HepG2 (cell line): ENCODE results near the gene NAPSA. TPM values are rescaled to one million over a fixed set of nuclear protein-coding genes. Genes with fewer than 3 reads are reported as not detected.
A peak's percentile ranks its signal among the peaks of the same experiment; 100 is the strongest.

Source experiments
- ATAD3A ChIP-seq: sonication (generic); formaldehyde crosslinking; IDR thresholded peaks from 2 replicates; pipeline ENCODE4 v1.4.0; 2020; ENCODE audit warnings: missing genetic modification reagents
- HOXA9 ChIP-seq: sonication (generic); formaldehyde crosslinking; IDR thresholded peaks from 2 replicates; pipeline ENCODE4 v1.8.1; 2022; ENCODE audit warnings: missing genetic modification reagents, mild to moderate bottlenecking, moderate library complexity, borderline replicate concordance
- IKZF4 ChIP-seq: sonication (generic); formaldehyde crosslinking; IDR thresholded peaks from 2 replicates; pipeline ENCODE4 v1.5.1; 2020; ENCODE audit warnings: borderline replicate concordance, mild to moderate bottlenecking, low read depth, missing genetic modification reagents; ENCODE audit errors: not compliant biosample characterization
- MBNL3 ChIP-seq: fragments of 250-450 bp; sonication (Bioruptor Pico); conservative IDR thresholded peaks from 2 replicates; pipeline ENCODE4 v1.8.0; 2022; ENCODE audit warnings: mild to moderate bottlenecking, inconsistent platforms
- NFAT5 ChIP-seq: sonication (generic); formaldehyde crosslinking; IDR thresholded peaks from 2 replicates; pipeline ENCODE4 v1.4.0; 2020; ENCODE audit warnings: missing genetic modification reagents
- NFATC3 ChIP-seq: sonication (generic); formaldehyde crosslinking; IDR thresholded peaks from 2 replicates; pipeline ENCODE4 v1.5.1; 2020; ENCODE audit warnings: mild to moderate bottlenecking, missing genetic modification reagents
- PAX8 ChIP-seq: sonication (generic); formaldehyde crosslinking; IDR thresholded peaks from 2 replicates; pipeline ENCODE4 v1.8.0; 2022; ENCODE audit warnings: mild to moderate bottlenecking, missing genetic modification reagents, borderline replicate concordance
- PHF8 ChIP-seq: sonication (generic); formaldehyde crosslinking; IDR thresholded peaks from 2 replicates; pipeline ENCODE4 v1.5.0; 2020; ENCODE audit warnings: missing genetic modification reagents
- RFX1 ChIP-seq: fragments of 450-650 bp; IDR thresholded peaks from 2 replicates; pipeline ENCODE4 v1.6.1; 2017
- RORA ChIP-seq: sonication (generic); formaldehyde crosslinking; IDR thresholded peaks from 2 replicates; pipeline ENCODE4 v1.5.0; 2020; ENCODE audit warnings: mild to moderate bottlenecking, missing genetic modification reagents, moderate library complexity
- SOX13 ChIP-seq, 3 experiments: fragments of 450-650 bp in 1 of 3; sonication (generic) in 1 of 3; formaldehyde crosslinking in 1 of 3; IDR thresholded peaks in 2 of 3; conservative IDR thresholded peaks in 1 of 3; 2 replicates each; pipeline versions ENCODE4 v1.5.0 to v1.6.1; 2016 to 2020; ENCODE audit warnings: antibody characterized with exemption in 1 of 3, mild to moderate bottlenecking in 1 of 3, missing compliant biosample characterization in 1 of 3, missing genetic modification reagents in 1 of 3, moderate library complexity in 1 of 3
- SUZ12 ChIP-seq: fragments of 150-350 bp; IDR thresholded peaks from 2 replicates; pipeline ENCODE4 v1.6.1; 2014; ENCODE audit warnings: low read depth, low read length
- TIGD3 ChIP-seq: sonication (generic); formaldehyde crosslinking; IDR thresholded peaks from 2 replicates; pipeline ENCODE4 v1.5.1; 2020; ENCODE audit warnings: mild to moderate bottlenecking, missing genetic modification reagents, borderline replicate concordance
- TOPORS ChIP-seq: sonication (generic); formaldehyde crosslinking; IDR thresholded peaks from 2 replicates; pipeline ENCODE4 v1.8.0; 2023; ENCODE audit warnings: mild to moderate bottlenecking, missing genetic modification reagents
- ZFP90 ChIP-seq: sonication (generic); formaldehyde crosslinking; IDR thresholded peaks from 2 replicates; pipeline ENCODE4 v1.8.0; 2022; ENCODE audit warnings: missing genetic modification reagents, mild to moderate bottlenecking, inconsistent platforms, borderline replicate concordance
- ZNF296 ChIP-seq: sonication (generic); formaldehyde crosslinking; conservative IDR thresholded peaks from 2 replicates; pipeline ENCODE4 v1.5.0; 2020; ENCODE audit warnings: mild to moderate bottlenecking, missing genetic modification reagents
- ZNF3 ChIP-seq: IDR thresholded peaks from 2 replicates; pipeline ENCODE4 v1.7.0; 2017; ENCODE audit warnings: inconsistent platforms
- ZNF746 ChIP-seq: sonication (generic); formaldehyde crosslinking; IDR thresholded peaks from 2 replicates; pipeline ENCODE4 v1.8.0; 2022; ENCODE audit warnings: mild to moderate bottlenecking, missing genetic modification reagents
- ZNF878 ChIP-seq: sonication (generic); formaldehyde crosslinking; IDR thresholded peaks from 2 replicates; pipeline ENCODE4 v1.8.1; 2023; ENCODE audit warnings: mild to moderate bottlenecking, missing genetic modification reagents, moderate library complexity
- ZSCAN30 ChIP-seq: sonication (generic); formaldehyde crosslinking; IDR thresholded peaks from 2 replicates; pipeline ENCODE4 v1.5.0; 2020; ENCODE audit warnings: mild to moderate bottlenecking, missing genetic modification reagents
- polyA plus RNA-seq, 8 experiments: library from polyadenylated mRNA; depleted of rRNA in 3 of 8; stranded (reverse) in 7 of 8; unstranded in 1 of 8; fragments of >200 nt; fragmentation: Illumina TruSeq in 4 of 8; extraction: Trizol in 4 of 8; gene quantifications; 2 replicates each; pipeline versions ENCODE4 v1.2.1 to v1.2.3, GENCODE V29; 2011 to 2016; ENCODE audit warnings: low read depth in 4 of 8, missing spikeins in 1 of 8, mixed read lengths in 1 of 8; ENCODE audit not compliant: insufficient read depth in 1 of 8
- total RNA-seq, 5 experiments: library from RNA; depleted of rRNA; stranded (reverse); fragments of >200 nt; fragmentation: Illumina TruSeq; extraction: Trizol; gene quantifications; 2 replicates each; pipeline ENCODE4 v1.2.3, GENCODE V29; 2016; ENCODE audit warnings: low read depth in 1 of 5

Gene NAPSA
- total and polyA plus RNA-seq, 2 of the 13 experiments (the other 11 are each of a cell fraction or from before 2014, with no cell fraction given), result not detected

- TF ChIP-seq NFAT5 (CRISPR knock-in tag) (peak; percentile 91), ATAD3A (CRISPR knock-in tag) (no peak), SUZ12 (no peak), RFX1 (no peak), ZNF296 (CRISPR knock-in tag) (peak; percentile 77), SOX13 (IDR thresholded peaks at IDR 0.05) (no peak), SOX13 (CRISPR knock-in tag; conservative IDR thresholded peaks at IDR 0.05 in 1 of 2, IDR thresholded peaks at IDR 0.05 in 1 of 2) (0 out of 4 replicates have a peak, but pooled peaks of 1 of the 2 experiments have one; percentile 12), ZFP90 (CRISPR knock-in tag) (peak; percentile 48; the same call in 1 of the 2 replicates), ZNF746 (CRISPR knock-in tag) (peak; percentile 74), ZNF3 (CRISPR knock-in tag) (0 out of 2 replicates have a peak, but pooled peaks have one; percentile 36), ZNF878 (CRISPR knock-in tag) (no peak), TOPORS (CRISPR knock-in tag) (peak; percentile 84), IKZF4 (CRISPR knock-in tag) (peak; percentile 96), PHF8 (CRISPR knock-in tag) (no peak), NFATC3 (CRISPR knock-in tag) (no peak), HOXA9 (peak; percentile 69; the same call in 1 of the 2 replicates), PAX8 (CRISPR knock-in tag) (peak; percentile 70; the same call in 1 of the 2 replicates), ZSCAN30 (CRISPR knock-in tag) (no peak), RORA (CRISPR knock-in tag) (no peak), MBNL3 (CRISPR knock-in tag) (no peak), TIGD3 (CRISPR knock-in tag) (no peak)
These were observed 39.9 kb downstream of the NAPSA start (continued) for GRCh38 chr19:50325310-50326100.
